Calu3 (cell line): ENCODE results near the gene MPG. TPM values are rescaled to one million over a fixed set of nuclear protein-coding genes. Genes with fewer than 3 reads are reported as not detected.
"Not testable (repeated sequence)": the region's sequence is repeated elsewhere in the genome, so short reads cannot be mapped to it uniquely, and the experiment has no call there.

Source experiments
- BruUV-seq: library from RNA; stranded (reverse); fragments of 400-500 nt; replicated peaks from 2 replicates; lab custom pipeline; 2021; lab: Mats Ljungman, UMichigan
- CTCF ChIA-PET: fragments of 300-600 bp; sonication (Branson Sonifier 250); formaldehyde crosslinking; loops from one replicate; lab custom pipeline; 2022; ENCODE audit warnings: antibody characterized with exemption; lab: Charles Lee
- DNase-seq: peaks from one replicate; pipeline ENCODE4 v3.0.0; 2022
- H3K27ac Mint-ChIP-seq: one replicate; pipeline ENCODE4 v1.8.0; 2022; ENCODE audit warnings: mixed read lengths; ENCODE audit not compliant: unreplicated experiment
- H3K27me3 Mint-ChIP-seq: one replicate; pipeline ENCODE4 v1.8.0; 2022; ENCODE audit warnings: mixed read lengths; ENCODE audit not compliant: unreplicated experiment
- H3K36me3 Mint-ChIP-seq: one replicate; pipeline ENCODE4 v1.8.0; 2022; ENCODE audit warnings: mild to moderate bottlenecking, moderate library complexity, mixed read lengths; ENCODE audit not compliant: insufficient read depth, unreplicated experiment
- H3K4me1 Mint-ChIP-seq: one replicate; pipeline ENCODE4 v1.8.0; 2022; ENCODE audit warnings: mild to moderate bottlenecking, low read depth, mixed read lengths; ENCODE audit not compliant: unreplicated experiment
- H3K4me3 Mint-ChIP-seq: one replicate; pipeline ENCODE4 v1.8.0; 2022; ENCODE audit warnings: mild to moderate bottlenecking, low read depth, moderate library complexity, mixed read lengths; ENCODE audit not compliant: unreplicated experiment
- H3K9me3 Mint-ChIP-seq: one replicate; pipeline ENCODE4 v1.8.0; 2022; ENCODE audit warnings: low read depth, mixed read lengths; ENCODE audit not compliant: unreplicated experiment
- intact Hi-C: fragments of 100-400 bp; cut with micrococcal nuclease; formaldehyde crosslinking; loops from one replicate; pipeline ENCODE4 v1.10.0; 2022; ENCODE audit not compliant: unreplicated experiment
- total RNA-seq: library from RNA; stranded (reverse); gene quantifications from 2 replicates; pipeline ENCODE4 v1.2.3, GENCODE V29; 2022
- TF ChIP-seq, protein P1 (sequence below): fragments of 200-600 bp; IDR thresholded peaks from one replicate; pipeline ENCODE4 v1.8.0; 2022; ENCODE audit warnings: antibody characterized with exemption; ENCODE audit not compliant: unreplicated experiment

MPG gene
- total RNA-seq, 1 experiment from 2014 or later, result 40.1 TPM

DNA sequence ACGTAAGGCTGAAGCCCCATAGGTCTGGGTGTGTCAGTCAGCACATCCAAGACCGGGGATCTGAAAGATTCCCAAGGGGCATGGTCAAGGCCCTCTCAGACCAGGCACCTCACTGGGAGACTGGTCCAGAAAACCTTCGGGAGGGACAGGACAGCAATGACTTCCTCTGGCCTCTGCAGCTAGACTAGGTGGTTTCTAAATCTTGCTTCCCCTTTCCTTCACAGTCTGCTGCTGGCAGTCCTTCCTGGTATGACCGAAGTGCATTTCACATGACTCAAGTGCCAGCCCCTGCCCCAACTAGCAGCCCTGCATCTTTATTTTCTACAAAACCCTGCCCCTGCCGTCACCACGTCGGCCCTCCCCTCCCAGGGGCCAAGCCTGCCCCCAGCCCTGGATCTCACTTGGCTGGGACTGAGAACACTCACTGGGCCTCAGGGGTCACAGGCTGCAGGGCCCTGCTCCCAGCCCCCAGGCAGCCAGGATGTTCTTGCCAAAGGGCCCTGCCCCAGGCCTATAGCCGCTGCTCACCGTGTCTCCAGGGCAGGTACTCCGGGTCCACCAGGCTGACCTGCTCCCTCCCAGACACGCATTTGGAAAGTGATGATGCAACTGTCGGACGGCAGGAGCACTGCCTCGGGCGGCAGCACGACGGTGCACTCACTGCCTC is 42.9 kb upstream of the MPG start:
- no peaks in the 10 kb centered on the region for H3K27me3 Mint-ChIP-seq
- intact Hi-C loops, result no loop called here
- TF ChIP-seq, protein P1, sequence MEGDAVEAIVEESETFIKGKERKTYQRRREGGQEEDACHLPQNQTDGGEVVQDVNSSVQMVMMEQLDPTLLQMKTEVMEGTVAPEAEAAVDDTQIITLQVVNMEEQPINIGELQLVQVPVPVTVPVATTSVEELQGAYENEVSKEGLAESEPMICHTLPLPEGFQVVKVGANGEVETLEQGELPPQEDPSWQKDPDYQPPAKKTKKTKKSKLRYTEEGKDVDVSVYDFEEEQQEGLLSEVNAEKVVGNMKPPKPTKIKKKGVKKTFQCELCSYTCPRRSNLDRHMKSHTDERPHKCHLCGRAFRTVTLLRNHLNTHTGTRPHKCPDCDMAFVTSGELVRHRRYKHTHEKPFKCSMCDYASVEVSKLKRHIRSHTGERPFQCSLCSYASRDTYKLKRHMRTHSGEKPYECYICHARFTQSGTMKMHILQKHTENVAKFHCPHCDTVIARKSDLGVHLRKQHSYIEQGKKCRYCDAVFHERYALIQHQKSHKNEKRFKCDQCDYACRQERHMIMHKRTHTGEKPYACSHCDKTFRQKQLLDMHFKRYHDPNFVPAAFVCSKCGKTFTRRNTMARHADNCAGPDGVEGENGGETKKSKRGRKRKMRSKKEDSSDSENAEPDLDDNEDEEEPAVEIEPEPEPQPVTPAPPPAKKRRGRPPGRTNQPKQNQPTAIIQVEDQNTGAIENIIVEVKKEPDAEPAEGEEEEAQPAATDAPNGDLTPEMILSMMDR, result no peak
- no peak overlapping the region for H3K4me3 Mint-ChIP-seq
- H3K27ac Mint-ChIP-seq, result no peak overlapping the region
- H3K36me3 Mint-ChIP-seq, result peaks cover 13% of the 10 kb centered on the region
- no peaks in the 10 kb centered on the region for H3K9me3 Mint-ChIP-seq
- no TSS peak for BruUV-seq
- H3K4me1 Mint-ChIP-seq, result peaks cover 26% of the 10 kb centered on the region
- DNase-seq, result no peak
- CTCF ChIA-PET, result no interaction called here

DNA sequence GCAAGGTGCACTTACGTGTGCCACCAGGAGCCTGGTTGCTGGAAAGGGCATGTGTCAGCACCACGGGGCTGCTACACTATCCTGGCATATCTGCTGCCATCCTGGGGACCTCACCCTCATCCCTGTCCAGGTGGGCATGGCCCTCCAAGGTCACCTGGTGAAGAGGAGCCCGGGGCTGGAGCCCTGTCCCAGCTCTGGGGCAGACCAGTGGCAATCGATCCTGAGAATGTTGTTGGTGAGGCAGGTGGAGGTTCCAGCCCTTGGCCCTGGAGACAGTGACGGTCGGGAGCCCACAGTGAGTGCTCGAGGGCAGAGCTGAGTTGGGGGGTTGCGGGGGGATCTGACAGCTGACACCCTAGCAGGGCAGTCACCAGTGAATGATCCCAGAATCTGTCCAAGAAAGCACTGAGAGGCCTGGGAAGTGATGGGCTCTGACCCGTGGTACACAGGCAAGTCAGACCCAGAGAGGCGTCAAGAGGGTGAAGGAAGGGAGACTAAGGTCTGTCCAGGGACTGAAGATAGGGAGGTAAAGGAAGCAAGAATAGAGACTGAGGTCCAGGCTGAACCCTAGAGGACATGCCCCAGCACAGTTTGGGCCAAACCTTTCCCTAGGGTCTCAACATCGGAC is 42.2 kb upstream of the MPG start:
- no peak overlapping the region for H3K4me3 Mint-ChIP-seq
- H3K27me3 Mint-ChIP-seq, result no peaks in the 10 kb centered on the region
- intact Hi-C loops, result no loop called here
- peaks cover 26% of the 10 kb centered on the region for H3K4me1 Mint-ChIP-seq
- BruUV-seq, result no TSS peak
- TF ChIP-seq, protein P1, result no peak
- no peak overlapping the region for H3K27ac Mint-ChIP-seq
- H3K9me3 Mint-ChIP-seq, result no peaks in the 10 kb centered on the region
- no peak for DNase-seq
- CTCF ChIA-PET, result no interaction called here
- peaks cover 13% of the 10 kb centered on the region for H3K36me3 Mint-ChIP-seq

DNA sequence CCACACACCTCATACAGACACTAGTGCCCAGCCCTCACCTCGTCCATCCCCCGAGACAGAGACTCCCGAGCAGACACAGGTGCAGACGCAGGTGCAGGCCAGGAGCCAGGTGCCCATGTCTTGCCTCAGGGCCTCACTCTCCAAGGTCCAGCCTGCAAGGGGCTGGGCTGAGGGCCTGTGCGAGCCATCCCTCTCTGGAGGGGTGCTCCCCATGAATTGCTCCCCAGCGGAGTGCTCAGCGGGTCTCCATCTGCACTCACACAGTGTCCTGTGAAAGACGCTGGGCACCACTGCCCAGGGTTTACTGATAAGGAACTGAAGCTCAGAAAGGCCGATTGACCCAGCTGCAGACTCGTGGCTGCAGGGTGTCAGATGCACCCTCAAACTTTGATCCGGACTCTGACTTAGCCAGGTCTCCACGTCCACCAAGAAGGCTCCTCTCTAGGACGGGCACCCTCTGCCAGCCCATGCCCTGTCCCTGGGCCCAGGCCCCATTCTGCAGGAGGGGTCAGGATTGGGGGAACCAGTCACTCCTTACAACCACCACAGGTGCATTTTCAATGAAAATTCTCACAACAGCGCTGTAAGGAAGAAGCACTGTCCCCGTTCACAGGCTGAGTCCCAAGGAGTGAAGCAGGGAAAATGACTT is 41.6 kb upstream of the MPG start:
- no peak for DNase-seq
- H3K4me1 Mint-ChIP-seq, result peaks cover 26% of the 10 kb centered on the region
- H3K27ac Mint-ChIP-seq, result no peak overlapping the region
- TF ChIP-seq, protein P1, result no peak
- CTCF ChIA-PET, result no interaction called here
- peaks cover 19% of the 10 kb centered on the region for H3K36me3 Mint-ChIP-seq
- no peak overlapping the region for H3K4me3 Mint-ChIP-seq
- intact Hi-C loops, result no loop called here
- no peaks in the 10 kb centered on the region for H3K27me3 Mint-ChIP-seq
- H3K9me3 Mint-ChIP-seq, result no peaks in the 10 kb centered on the region
- BruUV-seq, result no TSS peak

DNA sequence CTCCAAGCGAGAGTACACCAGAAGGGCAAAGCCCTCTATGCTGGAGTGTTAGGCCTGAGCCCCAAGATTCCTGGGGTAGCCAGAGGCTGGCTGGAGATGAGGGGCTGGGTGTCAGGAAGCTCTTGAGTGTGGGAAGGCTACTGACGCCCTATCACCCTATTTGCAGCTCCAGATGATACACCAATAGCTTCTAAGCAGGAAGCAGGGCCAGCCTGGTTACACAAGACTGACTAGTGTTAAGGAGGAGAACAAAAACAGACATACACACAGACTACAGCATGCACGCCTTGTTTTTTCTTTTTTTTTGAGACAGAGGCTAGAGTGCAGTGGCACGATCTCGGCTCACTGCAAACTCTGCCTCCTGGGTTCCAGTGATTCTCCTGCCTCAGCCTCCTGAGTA is 40.5 kb upstream of the MPG start:
- intact Hi-C loops, result no loop called here
- H3K9me3 Mint-ChIP-seq, result no peaks in the 10 kb centered on the region
- no peak for DNase-seq
- BruUV-seq, result no TSS peak
- H3K27me3 Mint-ChIP-seq, result no peaks in the 10 kb centered on the region
- H3K36me3 Mint-ChIP-seq, result peaks cover 25% of the 10 kb centered on the region
- no peak overlapping the region for H3K4me3 Mint-ChIP-seq
- H3K27ac Mint-ChIP-seq, result no peak overlapping the region
- CTCF ChIA-PET, result interaction anchor here (2.2 kb wide), 1 partner anchor 16 kb away, joined by 12 read pairs; the partner anchor contains the start of genes POLR3K and SNRNP25
- TF ChIP-seq, protein P1, result no peak
- peaks cover 35% of the 10 kb centered on the region for H3K4me1 Mint-ChIP-seq

DNA sequence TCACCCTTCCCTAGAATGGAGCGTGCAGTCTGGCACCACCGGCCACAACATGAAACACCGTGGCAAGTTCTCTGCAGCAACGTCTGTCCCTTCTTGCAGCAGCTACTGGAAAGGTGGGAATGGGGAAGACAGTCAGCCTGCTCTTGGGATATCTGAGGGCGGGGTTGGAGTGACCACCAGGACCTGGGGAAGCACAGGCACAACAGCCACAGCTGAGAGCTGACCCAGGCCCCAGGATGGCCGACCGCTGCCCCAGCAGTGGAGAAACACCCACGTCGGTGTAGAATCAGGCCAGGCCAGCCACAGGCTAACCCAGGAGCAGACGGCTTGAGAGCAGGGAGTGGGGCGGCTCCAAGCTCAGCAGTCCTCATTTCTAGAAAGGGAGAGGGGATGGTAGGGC is 39.8 kb upstream of the MPG start:
- H3K27me3 Mint-ChIP-seq, intact Hi-C loops, DNase-seq, BruUV-seq, H3K9me3 Mint-ChIP-seq, H3K27ac Mint-ChIP-seq, H3K4me3 Mint-ChIP-seq: not testable (repeated sequence)
- Mint-ChIP-seq H3K36me3 (peaks cover 25% of the 10 kb centered on the region), H3K4me1 (peaks cover 35% of the 10 kb centered on the region)
- CTCF ChIA-PET, result interaction anchor here (1.0 to 2.2 kb wide), 2 partner anchors 15 to 25 kb away, joined by 3 to 12 read pairs; partner anchors contain the start of genes POLR3K and SNRNP25
